Activated naive CD8-positive, alpha-beta T cell treated with anti-CD3 and anti-CD28 coated beads for 36 hours (primary cell): Measurements from ENCODE around the gene GRID1. TPM values are rescaled to one million over a fixed set of nuclear protein-coding genes. Genes with fewer than 3 reads are reported as not detected.

ENCODE experiments used
- DNase-seq: peaks from one replicate; pipeline ENCODE4 v3.0.0; 2021
- H3K27ac Mint-ChIP-seq: one replicate; pipeline ENCODE4 v1.8.0; 2022; ENCODE audit warnings: mild to moderate bottlenecking, moderate library complexity, mixed read lengths
- H3K27me3 Mint-ChIP-seq: one replicate; pipeline ENCODE4 v1.8.0; 2022; ENCODE audit warnings: mild to moderate bottlenecking, mixed read lengths
- H3K36me3 Mint-ChIP-seq: one replicate; pipeline ENCODE4 v1.8.0; 2021; ENCODE audit warnings: mild to moderate bottlenecking, mixed read lengths
- H3K4me1 Mint-ChIP-seq: one replicate; pipeline ENCODE4 v1.8.0; 2021; ENCODE audit warnings: mixed read lengths
- H3K4me3 Mint-ChIP-seq: one replicate; pipeline ENCODE4 v1.8.0; 2022; ENCODE audit warnings: mild to moderate bottlenecking, moderate library complexity, mixed read lengths
- H3K9me3 Mint-ChIP-seq: one replicate; pipeline ENCODE4 v1.8.0; 2022; ENCODE audit warnings: mixed read lengths
- total RNA-seq, 2 experiments: library from RNA; stranded (reverse); gene quantifications; one replicate each; pipeline ENCODE4 v1.2.3, GENCODE V29; 2021

GRID1 gene
- total RNA-seq, 2 experiments from 2014 or later, result not detected

DNA sequence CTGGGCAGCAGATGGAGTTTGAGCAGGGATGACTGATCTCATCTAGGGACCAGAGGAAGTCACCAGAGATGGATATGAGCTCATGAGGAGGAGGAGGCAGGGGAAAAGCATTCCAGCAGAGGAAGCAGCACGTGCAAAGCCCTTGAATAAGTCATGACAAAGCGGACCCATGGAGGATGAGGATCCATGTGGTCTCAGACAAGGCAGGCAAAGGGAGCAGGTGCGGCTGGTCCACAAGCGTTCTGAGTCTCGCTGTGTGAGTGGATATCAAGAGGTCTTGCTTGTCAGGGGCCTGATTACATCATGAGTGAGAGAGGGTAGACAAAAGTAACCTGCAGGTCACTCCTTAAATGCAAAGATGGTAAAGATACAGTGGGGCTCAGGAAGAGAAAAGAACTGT is 307.6 kb downstream of the GRID1 start:
- H3K27me3 Mint-ChIP-seq, result peaks cover 31% of the 10 kb centered on the region
- H3K4me1 Mint-ChIP-seq, result no peaks in the 10 kb centered on the region

DNA sequence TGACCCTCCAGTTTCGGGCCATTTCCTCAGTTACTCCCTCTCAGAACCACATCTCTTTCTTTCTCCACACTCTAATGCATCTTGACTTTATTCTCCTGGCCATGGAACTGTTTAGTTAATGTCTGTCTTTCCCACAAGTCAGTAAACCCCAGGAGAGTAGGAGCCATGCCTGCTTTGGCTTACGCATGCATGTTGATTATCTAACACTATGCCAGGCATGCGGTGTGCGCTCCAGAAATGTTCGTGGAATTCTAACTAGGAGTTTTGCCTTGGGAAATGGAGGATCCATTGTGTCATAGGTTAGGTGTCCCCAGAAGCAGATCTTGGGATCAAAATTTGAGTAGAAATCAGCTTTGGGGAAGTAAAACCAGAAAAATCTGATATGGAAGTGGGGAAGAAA is 308.9 kb downstream of the GRID1 start:
- Mint-ChIP-seq H3K27me3 (peaks cover 37% of the 10 kb centered on the region), H3K27ac (no peak overlapping the region)

More for the DNA sequence above, 307.6 kb downstream of the GRID1 start:
- Mint-ChIP-seq H3K9me3 (no peaks in the 10 kb centered on the region), H3K36me3 (no peaks in the 10 kb centered on the region), H3K27ac (no peak overlapping the region), H3K4me3 (no peak overlapping the region)
- no peak for DNase-seq

DNA sequence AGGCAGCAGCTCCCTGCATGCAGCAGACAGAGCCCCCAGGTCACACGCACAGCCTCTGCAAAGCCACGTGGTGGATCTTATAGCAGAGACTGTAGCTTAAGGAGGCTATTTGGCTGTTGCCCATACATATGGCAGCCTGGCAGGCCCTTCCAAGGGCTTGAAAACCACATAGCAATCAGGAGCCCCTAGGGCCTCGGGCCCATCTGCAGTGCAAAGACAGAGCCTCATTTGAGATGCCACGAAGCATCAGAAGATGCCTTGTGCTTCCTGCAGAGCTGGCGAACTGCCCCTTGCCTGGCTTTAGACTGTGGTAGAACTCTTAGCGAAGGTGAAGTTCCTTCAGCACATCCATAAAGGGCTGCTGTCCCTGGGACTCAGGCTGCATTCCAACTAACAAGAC is 309.9 kb downstream of the GRID1 start:
- Mint-ChIP-seq H3K9me3 (no peaks in the 10 kb centered on the region), H3K4me1 (no peaks in the 10 kb centered on the region), H3K36me3 (no peaks in the 10 kb centered on the region), H3K27ac (no peak overlapping the region), H3K4me3 (no peak overlapping the region), H3K27me3 (peaks cover 41% of the 10 kb centered on the region)
- DNase-seq, result no peak

More for the DNA sequence above, 308.9 kb downstream of the GRID1 start:
- Mint-ChIP-seq H3K4me3 (no peak overlapping the region), H3K36me3 (no peaks in the 10 kb centered on the region), H3K9me3 (no peaks in the 10 kb centered on the region), H3K4me1 (no peaks in the 10 kb centered on the region)
- no peak for DNase-seq

DNA sequence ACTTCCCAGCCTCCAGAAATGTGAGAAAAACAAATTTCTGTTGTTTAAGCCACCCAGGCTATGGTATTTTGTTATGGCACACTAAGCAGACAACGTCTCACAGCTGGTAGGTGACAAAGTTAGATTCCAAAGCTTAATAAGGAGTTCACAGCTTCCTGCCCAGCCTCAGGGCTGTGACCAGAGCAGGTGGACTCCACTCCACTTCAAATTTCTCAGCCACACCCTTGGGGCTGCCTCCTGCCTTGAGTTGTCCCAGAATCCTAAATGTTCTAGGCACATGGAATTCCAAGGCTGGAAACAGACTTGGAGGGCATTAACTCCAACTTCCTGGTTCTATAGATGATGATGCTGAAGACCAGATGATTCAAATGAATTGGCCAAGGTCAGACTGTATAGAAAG is 310.7 kb downstream of the GRID1 start:
- no peaks in the 10 kb centered on the region for H3K4me1 Mint-ChIP-seq
- H3K36me3 Mint-ChIP-seq, result no peaks in the 10 kb centered on the region
- no peaks in the 10 kb centered on the region for H3K9me3 Mint-ChIP-seq
- no peak overlapping the region for H3K4me3 Mint-ChIP-seq
- DNase-seq, result no peak
- H3K27ac Mint-ChIP-seq, result no peak overlapping the region
- peaks cover 39% of the 10 kb centered on the region for H3K27me3 Mint-ChIP-seq

DNA sequence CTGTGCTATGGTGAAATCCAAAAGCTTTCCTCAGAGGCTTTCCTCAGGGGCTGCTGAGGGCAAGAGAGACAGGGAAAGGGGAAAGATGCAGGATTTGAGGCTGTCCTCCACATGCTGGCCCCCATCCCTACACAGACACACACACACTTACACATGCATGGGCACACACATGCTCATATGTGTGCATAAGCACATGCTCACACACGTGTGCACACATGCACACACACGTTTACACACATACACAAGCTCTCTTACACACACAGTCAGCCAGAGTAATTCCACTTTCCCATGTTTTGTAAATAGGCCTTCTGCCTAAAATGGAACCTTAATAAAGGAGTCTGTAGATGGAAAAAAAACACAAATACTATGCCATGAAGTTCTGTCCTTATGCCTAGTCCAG is 312.9 kb downstream of the GRID1 start:
- no peaks in the 10 kb centered on the region for H3K4me1 Mint-ChIP-seq
- no peaks in the 10 kb centered on the region for H3K36me3 Mint-ChIP-seq
- no peaks in the 10 kb centered on the region for H3K9me3 Mint-ChIP-seq
- no peak overlapping the region for H3K4me3 Mint-ChIP-seq
- DNase-seq, result no peak
- H3K27ac Mint-ChIP-seq, result no peak overlapping the region
- peaks cover 42% of the 10 kb centered on the region for H3K27me3 Mint-ChIP-seq

- H3K9me3 Mint-ChIP-seq, result peaks cover 1% of the 10 kb centered on the region
- no peaks in the 10 kb centered on the region for H3K36me3 Mint-ChIP-seq
- DNase-seq, result no peak
- no peak overlapping the region for H3K4me3 Mint-ChIP-seq
- H3K27ac Mint-ChIP-seq, result no peak overlapping the region
- peaks cover 16% of the 10 kb centered on the region for H3K4me1 Mint-ChIP-seq
- H3K27me3 Mint-ChIP-seq, result peaks cover 40% of the 10 kb centered on the region
Measured at GRCh38 chr10:86051586-86051985, 315.0 kb downstream of the GRID1 start.

- DNase-seq, result no peak
- Mint-ChIP-seq H3K9me3 (peaks cover 3% of the 10 kb centered on the region), H3K4me3 (no peak overlapping the region), H3K4me1 (peaks cover 24% of the 10 kb centered on the region), H3K36me3 (no peaks in the 10 kb centered on the region), H3K27ac (no peak overlapping the region), H3K27me3 (peaks cover 43% of the 10 kb centered on the region)
Measured at GRCh38 chr10:86049442-86049841, 317.2 kb downstream of the GRID1 start.

GRCh38 chr10:86048973-86049372 is 317.6 kb downstream of the GRID1 start:
- H3K27ac Mint-ChIP-seq, result no peak overlapping the region
- no peak for DNase-seq
- peaks cover 3% of the 10 kb centered on the region for H3K9me3 Mint-ChIP-seq
- H3K27me3 Mint-ChIP-seq, result peaks cover 46% of the 10 kb centered on the region
- no peaks in the 10 kb centered on the region for H3K36me3 Mint-ChIP-seq
- peaks cover 24% of the 10 kb centered on the region for H3K4me1 Mint-ChIP-seq
- no peak overlapping the region for H3K4me3 Mint-ChIP-seq

- Mint-ChIP-seq H3K27me3 (peaks cover 42% of the 10 kb centered on the region), H3K36me3 (no peaks in the 10 kb centered on the region), H3K4me3 (no peak overlapping the region), H3K4me1 (peaks cover 24% of the 10 kb centered on the region), H3K9me3 (peaks cover 3% of the 10 kb centered on the region), H3K27ac (no peak overlapping the region)
- no peak for DNase-seq
Measured at GRCh38 chr10:86048571-86048970, 318.0 kb downstream of the GRID1 start.

DNA sequence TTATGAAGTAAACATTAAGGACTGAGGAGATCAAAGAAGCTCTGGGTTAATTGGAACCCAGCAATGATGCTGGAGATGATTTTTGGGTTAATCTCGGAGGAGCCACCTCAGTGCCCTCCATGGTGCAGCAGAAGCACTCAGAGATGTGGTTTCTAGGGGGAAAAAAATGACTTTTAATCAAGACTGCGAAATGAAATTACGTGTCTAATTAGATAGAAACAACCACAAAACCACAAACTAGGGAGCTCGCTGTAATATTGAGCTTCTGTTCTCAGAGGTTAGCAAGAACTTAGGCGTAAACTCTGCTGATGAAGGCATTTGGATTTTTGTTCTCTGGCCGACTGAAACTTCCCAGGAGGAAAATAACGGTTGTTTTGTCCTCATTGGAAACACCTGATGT is 319.0 kb downstream of the GRID1 start:
- peak overlapping the region; percentile 45 for H3K27ac Mint-ChIP-seq
- peak overlapping the region; percentile 7 for H3K4me3 Mint-ChIP-seq
- peaks cover 43% of the 10 kb centered on the region for H3K27me3 Mint-ChIP-seq
- peaks cover 3% of the 10 kb centered on the region for H3K9me3 Mint-ChIP-seq
- H3K36me3 Mint-ChIP-seq, result no peaks in the 10 kb centered on the region
- peaks cover 24% of the 10 kb centered on the region for H3K4me1 Mint-ChIP-seq
- DNase-seq, result peak; percentile 35

GRCh38 chr10:86046845-86047460 is 319.6 kb downstream of the GRID1 start:
- H3K36me3 Mint-ChIP-seq, result no peaks in the 10 kb centered on the region
- H3K9me3 Mint-ChIP-seq, result peaks cover 3% of the 10 kb centered on the region
- peaks cover 24% of the 10 kb centered on the region for H3K4me1 Mint-ChIP-seq
- peak; percentile 48 for DNase-seq
- no peak overlapping the region for H3K4me3 Mint-ChIP-seq
- peak overlapping the region; percentile 54 for H3K27ac Mint-ChIP-seq
- peaks cover 45% of the 10 kb centered on the region for H3K27me3 Mint-ChIP-seq

DNA sequence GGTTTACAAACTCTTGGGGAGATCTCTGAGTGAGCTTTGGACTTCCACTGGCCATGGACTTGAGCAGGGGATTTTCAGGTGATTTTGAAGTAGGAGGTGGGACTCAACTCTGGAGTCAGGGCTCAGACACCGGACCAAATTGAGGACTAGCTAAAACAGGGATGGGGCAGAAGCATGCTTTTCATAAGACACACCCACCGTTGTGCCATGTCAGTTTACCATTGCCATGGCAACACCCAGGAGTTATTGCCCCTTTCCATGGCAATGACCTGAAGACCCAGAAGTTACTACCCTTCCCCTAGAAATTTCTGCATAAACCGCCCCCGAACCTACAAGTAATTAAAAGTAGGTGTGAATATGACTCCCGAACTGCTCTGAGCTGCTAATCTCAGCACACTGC is 320.7 kb downstream of the GRID1 start:
- peaks cover 24% of the 10 kb centered on the region for H3K4me1 Mint-ChIP-seq
- no peak overlapping the region for H3K27ac Mint-ChIP-seq
- H3K9me3 Mint-ChIP-seq, result peaks cover 3% of the 10 kb centered on the region
- DNase-seq, result no peak
- peaks cover 47% of the 10 kb centered on the region for H3K27me3 Mint-ChIP-seq
- H3K36me3 Mint-ChIP-seq, result no peaks in the 10 kb centered on the region
- no peak overlapping the region for H3K4me3 Mint-ChIP-seq

- Mint-ChIP-seq H3K27me3 (peaks cover 43% of the 10 kb centered on the region), H3K4me3 (no peak overlapping the region), H3K36me3 (no peaks in the 10 kb centered on the region), H3K27ac (no peak overlapping the region), H3K4me1 (peaks cover 24% of the 10 kb centered on the region), H3K9me3 (peaks cover 3% of the 10 kb centered on the region)
- no peak for DNase-seq
Measured at GRCh38 chr10:86044029-86044428, 322.6 kb downstream of the GRID1 start.

- no peaks in the 10 kb centered on the region for H3K36me3 Mint-ChIP-seq
- peaks cover 2% of the 10 kb centered on the region for H3K9me3 Mint-ChIP-seq
- H3K27ac Mint-ChIP-seq, result no peak overlapping the region
- H3K4me1 Mint-ChIP-seq, result peaks cover 22% of the 10 kb centered on the region
- H3K27me3 Mint-ChIP-seq, result peaks cover 41% of the 10 kb centered on the region
- no peak for DNase-seq
- H3K4me3 Mint-ChIP-seq, result no peak overlapping the region
Measured at GRCh38 chr10:86043236-86043635, 323.4 kb downstream of the GRID1 start.

- Mint-ChIP-seq H3K4me3 (no peak overlapping the region), H3K36me3 (no peaks in the 10 kb centered on the region), H3K27ac (no peak overlapping the region), H3K4me1 (peaks cover 14% of the 10 kb centered on the region), H3K27me3 (peaks cover 41% of the 10 kb centered on the region), H3K9me3 (peaks cover 2% of the 10 kb centered on the region)
- DNase-seq, result no peak
Measured at GRCh38 chr10:86042161-86042560, 324.4 kb downstream of the GRID1 start.

DNA sequence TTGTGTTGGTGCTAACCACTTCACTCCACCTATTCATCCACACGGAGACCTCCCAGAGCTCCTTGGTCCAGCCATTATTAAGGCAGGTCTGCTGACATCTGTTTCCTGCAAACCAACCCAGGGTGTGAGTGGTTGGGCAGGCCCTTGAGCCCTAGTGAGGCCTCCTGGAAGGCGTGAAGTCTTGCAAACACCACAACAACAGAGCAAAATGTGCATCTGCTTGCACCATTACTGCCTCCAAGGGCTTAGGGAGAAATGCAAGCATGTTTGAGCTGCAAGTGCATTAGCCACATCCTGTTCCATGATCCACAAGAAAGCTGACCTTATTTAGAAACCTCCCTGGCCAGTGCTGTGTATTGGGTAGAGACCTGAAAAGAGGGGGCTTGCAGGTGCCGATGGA is 325.5 kb downstream of the GRID1 start:
- Mint-ChIP-seq H3K36me3 (no peaks in the 10 kb centered on the region), H3K4me3 (no peak overlapping the region), H3K9me3 (peaks cover 2% of the 10 kb centered on the region), H3K4me1 (peaks cover 3% of the 10 kb centered on the region), H3K27me3 (peaks cover 40% of the 10 kb centered on the region), H3K27ac (no peak overlapping the region)
- no peak for DNase-seq
